IPS-11a (cell line): ENCODE data around the gene RIC8B.
A peak's percentile ranks its signal among the peaks of the same experiment; 100 is the strongest.
"Not testable (repeated sequence)": the region's sequence is repeated elsewhere in the genome, so short reads cannot be mapped to it uniquely, and the experiment has no call there.

Experiments
- H3K4me3 ChIP-seq: one replicate; pipeline ENCODE4 v1.5.1; 2013; ENCODE audit warnings: low read depth, low read length, control low read depth

Gene RIC8B

GRCh38 chr12:106774005-106774807 lies at the start of gene RIC8B:
TSS of gene RIC8B (plus strand) at chr12:106774682. CDS start at chr12:106774746, 64 bp downstream.
- H3K4me3 ChIP-seq = peak within 1 kb of the TSS; percentile 96

GRCh38 chr12:106724934-106725333 lies 49.5 kb upstream of the RIC8B start:
- H3K4me3 ChIP-seq = no peak overlapping the region

- not testable (repeated sequence) for H3K4me3 ChIP-seq
Observed at GRCh38 chr12:106726603-106727202, 47.8 kb upstream of the RIC8B start.

GRCh38 chr12:106729611-106730010 lies 44.9 kb upstream of the RIC8B start:
- no peak overlapping the region for H3K4me3 ChIP-seq

GRCh38 chr12:106732890-106733289 lies 41.6 kb upstream of the RIC8B start:
- no peak overlapping the region for H3K4me3 ChIP-seq

GRCh38 chr12:106733660-106734059 lies 40.8 kb upstream of the RIC8B start:
- H3K4me3 ChIP-seq = no peak overlapping the region

GRCh38 chr12:106736051-106736957 lies 38.2 kb upstream of the RIC8B start:
- no peak overlapping the region for H3K4me3 ChIP-seq

GRCh38 chr12:106739318-106739717 lies 35.2 kb upstream of the RIC8B start:
- no peak overlapping the region for H3K4me3 ChIP-seq

- H3K4me3 ChIP-seq = no peak overlapping the region
Observed at GRCh38 chr12:106739815-106740530, 34.5 kb upstream of the RIC8B start.

GRCh38 chr12:106740818-106741217 lies 33.7 kb upstream of the RIC8B start:
- H3K4me3 ChIP-seq = no peak overlapping the region

GRCh38 chr12:106741247-106741646 lies 33.2 kb upstream of the RIC8B start:
- H3K4me3 ChIP-seq = no peak overlapping the region

GRCh38 chr12:106743270-106743988 lies 31.1 kb upstream of the RIC8B start:
- no peak overlapping the region for H3K4me3 ChIP-seq

- no peak overlapping the region for H3K4me3 ChIP-seq
Observed at GRCh38 chr12:106744600-106744999, 29.9 kb upstream of the RIC8B start.

GRCh38 chr12:106745181-106745745 lies 29.2 kb upstream of the RIC8B start:
- no peak overlapping the region for H3K4me3 ChIP-seq

- H3K4me3 ChIP-seq = no peak overlapping the region
Observed at GRCh38 chr12:106747973-106748436, 26.5 kb upstream of the RIC8B start.

GRCh38 chr12:106750524-106750923 lies 24.0 kb upstream of the RIC8B start:
- no peak overlapping the region for H3K4me3 ChIP-seq

- H3K4me3 ChIP-seq = no peak overlapping the region
Observed at GRCh38 chr12:106753526-106753925, 21.0 kb upstream of the RIC8B start.

GRCh38 chr12:106754331-106754730 lies 20.2 kb upstream of the RIC8B start:
- H3K4me3 ChIP-seq = no peak overlapping the region

GRCh38 chr12:106757623-106758348 lies 16.7 kb upstream of the RIC8B start:
- H3K4me3 ChIP-seq = no peak overlapping the region
